Erythroblast (primary cell): ENCODE data around the gene UPK3A.
A peak's percentile ranks its signal among the peaks of the same experiment; 100 is the strongest.

Source experiments
- DNase-seq, 2 experiments: peaks; one replicate each; lab custom pipeline; 2025; lab: John Stamatoyannopoulos, UW
- GATA1 ChIP-seq: IDR thresholded peaks from 2 replicates; pipeline ENCODE4 v1.6.1; 2011; ENCODE audit warnings: low read depth, mild to moderate bottlenecking, control low read depth, low read length, moderate library complexity
- POLR2A ChIP-seq: IDR thresholded peaks from 2 replicates; pipeline ENCODE4 v1.6.1; 2011; ENCODE audit warnings: mild to moderate bottlenecking, low read length

Gene UPK3A

GRCh38 chr22:45284705-45285262 is at the start of gene UPK3A:
TSS of gene UPK3A (plus strand) at chr22:45284949. CDS start at chr22:45285014, 65 bp downstream.
- peak; percentile 32 to 37 for DNase-seq
- TF ChIP-seq GATA1 (no peak), POLR2A (no peak)

- TF ChIP-seq POLR2A: no peak
- no peak for TF ChIP-seq GATA1
- DNase-seq: no peak
These were observed 49.5 kb upstream of the UPK3A start for GRCh38 chr22:45235101-45235777.

GRCh38 chr22:45235851-45236342 is 48.9 kb upstream of the UPK3A start:
- no peak for DNase-seq
- TF ChIP-seq POLR2A: no peak
- TF ChIP-seq GATA1: no peak

- TF ChIP-seq GATA1 (no peak), POLR2A (no peak)
- DNase-seq: no peak
These were observed 47.4 kb upstream of the UPK3A start for GRCh38 chr22:45237065-45237990.

- TF ChIP-seq GATA1: no peak
- TF ChIP-seq POLR2A: no peak
- DNase-seq: peak; percentile 65 to 82
These were observed 46.4 kb upstream of the UPK3A start for GRCh38 chr22:45238076-45238956.

- TF ChIP-seq POLR2A: no peak
- no peak for TF ChIP-seq GATA1
- DNase-seq: peak; percentile 32 to 43
These were observed 45.6 kb upstream of the UPK3A start for GRCh38 chr22:45238957-45239680.

GRCh38 chr22:45239681-45240051 is 45.1 kb upstream of the UPK3A start:
- no peak for DNase-seq
- TF ChIP-seq GATA1 (no peak), POLR2A (no peak)

GRCh38 chr22:45240104-45240809 is 44.5 kb upstream of the UPK3A start:
- TF ChIP-seq POLR2A: no peak
- no peak for TF ChIP-seq GATA1
- DNase-seq: peak; percentile 46 to 56

GRCh38 chr22:45240810-45241631 is 43.7 kb upstream of the UPK3A start, which contains the start of gene KIAA0930:
TSS of gene KIAA0930 (minus strand) at chr22:45240894. CDS start at chr22:45240703, 191 bp downstream.
- DNase-seq: peak; percentile 84 to 87
- no peak for TF ChIP-seq GATA1

- DNase-seq: peak; percentile 25 to 43
- no peak for TF ChIP-seq GATA1
- TF ChIP-seq POLR2A: no peak
These were observed 42.0 kb upstream of the UPK3A start for GRCh38 chr22:45242778-45243191.

- DNase-seq: no peak
- TF ChIP-seq GATA1: no peak
- TF ChIP-seq POLR2A: no peak
These were observed 39.8 kb upstream of the UPK3A start for GRCh38 chr22:45244916-45245315.
